Gastrocnemius medialis (tissue), 4 donors: ENCODE measurements around the gene NLGN1.

Experiments
- POLR2A ChIP-seq, 2 donors: fragments of 450-650 bp; IDR thresholded peaks; one replicate each; pipeline ENCODE4 v1.6.1; 2017; ENCODE audit warnings: antibody characterized with exemption in 2 of 2, mild to moderate bottlenecking in 2 of 2, moderate library complexity in 2 of 2
- TF ChIP-seq, protein P1 (sequence below), 5 experiments: fragments of 450-650 bp in 3 of 5; fragments of 200-600 bp in 2 of 5; sonication (generic) in 2 of 5; IDR thresholded peaks in 4 of 5; conservative IDR thresholded peaks in 1 of 5; 1 replicate in 4 of 5; 2 replicates in 1 of 5; pipeline ENCODE4 v1.5.1; 2016 to 2019; ENCODE audit warnings: antibody characterized with exemption in 5 of 5, mild to moderate bottlenecking in 3 of 5, moderate library complexity in 3 of 5

DNA sequence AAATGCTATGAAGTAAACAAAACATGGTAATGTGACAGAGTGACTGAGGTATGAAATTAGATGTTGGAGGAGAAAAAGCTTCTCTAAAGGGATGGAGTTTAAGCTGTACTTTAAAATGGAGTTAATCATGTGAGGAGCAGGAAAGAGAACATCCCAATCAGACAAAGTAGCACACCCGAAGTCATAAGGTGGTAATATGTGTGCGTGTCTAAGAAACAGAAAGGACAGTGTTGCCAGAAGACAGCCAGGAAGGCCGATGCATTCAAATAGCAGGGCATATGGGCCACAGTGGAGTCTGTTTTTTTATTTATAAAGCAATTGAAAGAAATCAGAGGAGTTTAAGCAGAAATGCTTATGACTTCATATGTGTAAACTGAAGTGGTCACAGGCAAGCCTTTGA is 376.3 kb downstream of the NLGN1 start:
- no peak for TF ChIP-seq POLR2A (IDR thresholded peaks at IDR 0.05)
- TF ChIP-seq, protein P1, sequence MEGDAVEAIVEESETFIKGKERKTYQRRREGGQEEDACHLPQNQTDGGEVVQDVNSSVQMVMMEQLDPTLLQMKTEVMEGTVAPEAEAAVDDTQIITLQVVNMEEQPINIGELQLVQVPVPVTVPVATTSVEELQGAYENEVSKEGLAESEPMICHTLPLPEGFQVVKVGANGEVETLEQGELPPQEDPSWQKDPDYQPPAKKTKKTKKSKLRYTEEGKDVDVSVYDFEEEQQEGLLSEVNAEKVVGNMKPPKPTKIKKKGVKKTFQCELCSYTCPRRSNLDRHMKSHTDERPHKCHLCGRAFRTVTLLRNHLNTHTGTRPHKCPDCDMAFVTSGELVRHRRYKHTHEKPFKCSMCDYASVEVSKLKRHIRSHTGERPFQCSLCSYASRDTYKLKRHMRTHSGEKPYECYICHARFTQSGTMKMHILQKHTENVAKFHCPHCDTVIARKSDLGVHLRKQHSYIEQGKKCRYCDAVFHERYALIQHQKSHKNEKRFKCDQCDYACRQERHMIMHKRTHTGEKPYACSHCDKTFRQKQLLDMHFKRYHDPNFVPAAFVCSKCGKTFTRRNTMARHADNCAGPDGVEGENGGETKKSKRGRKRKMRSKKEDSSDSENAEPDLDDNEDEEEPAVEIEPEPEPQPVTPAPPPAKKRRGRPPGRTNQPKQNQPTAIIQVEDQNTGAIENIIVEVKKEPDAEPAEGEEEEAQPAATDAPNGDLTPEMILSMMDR (IDR thresholded peaks at IDR 0.05 in 4 of 5, conservative IDR thresholded peaks at IDR 0.05 in 1 of 5) = no peak
